Gastrocnemius medialis (tissue), 4 donors: ENCODE data around the gene MRGPRE. TPM values are rescaled to one million over a fixed set of nuclear protein-coding genes. Genes with fewer than 3 reads are reported as not detected.

ENCODE experiments used
- ATAC-seq, 2 donors: fragments of 150-250 bp; one replicate each; pipeline ENCODE4 v1.9.1; 2016
- DNase-seq, 2 donors: peaks; one replicate each; pipeline ENCODE4 v3.0.0-alpha.2; 2019
- H3K27ac ChIP-seq, 4 donors: fragments of 200-600 bp; sonication (generic); 1 replicate in 1 of 4; 2 replicates in 3 of 4; pipeline ENCODE4 v1.5.1; 2016 to 2018; ENCODE audit warnings: mild to moderate bottlenecking in 2 of 4, moderate library complexity in 1 of 4
- H3K27me3 ChIP-seq, 3 donors: fragments of 200-600 bp; sonication (generic) in 2 of 3; 1 replicate in 1 of 3; 2 replicates in 2 of 3; pipeline versions ENCODE4 v1.5.1 to v1.6.0; 2016 to 2019; ENCODE audit warnings: mild to moderate bottlenecking in 1 of 3, moderate library complexity in 1 of 3
- H3K36me3 ChIP-seq, 2 donors: fragments of 200-600 bp; sonication (generic) in 1 of 2; one replicate each; pipeline ENCODE4 v1.5.1; 2017 to 2018
- H3K4me1 ChIP-seq, 2 donors: fragments of 200-600 bp; sonication (generic) in 1 of 2; one replicate each; pipeline ENCODE4 v1.5.1; 2016 to 2017; ENCODE audit warnings: mild to moderate bottlenecking in 2 of 2
- H3K4me3 ChIP-seq, 4 donors: fragments of 200-600 bp; sonication (generic) in 3 of 4; 1 replicate in 1 of 4; 2 replicates in 3 of 4; pipeline ENCODE4 v1.5.1; 2016 to 2019; ENCODE audit warnings: mild to moderate bottlenecking in 2 of 4
- H3K9me3 ChIP-seq, 3 donors: fragments of 200-600 bp; sonication (generic) in 2 of 3; 1 replicate in 1 of 3; 2 replicates in 2 of 3; pipeline ENCODE4 v1.5.1; 2016 to 2019
- POLR2A ChIP-seq, 2 donors: fragments of 450-650 bp; IDR thresholded peaks; one replicate each; pipeline ENCODE4 v1.6.1; 2017; ENCODE audit warnings: antibody characterized with exemption in 2 of 2, mild to moderate bottlenecking in 2 of 2, moderate library complexity in 2 of 2
- in situ Hi-C, 4 donors: fragments of 200-750 bp; cut with MboI; loops; one replicate each; pipeline versions ENCODE4 v1.15.0 to v1.8.0; 2017; ENCODE audit warnings: low sequenced_read_pairs in 4 of 4
- intact Hi-C: fragments of 100-400 bp; cut with DNase I; formaldehyde crosslinking; loops from one replicate; pipeline ENCODE4 v1.15.1; 2023; ENCODE audit warnings: low total_unique reads
- total RNA-seq, 4 donors: library from RNA; depleted of rRNA; stranded (reverse); fragments of >200 nt; gene quantifications; one replicate each; pipeline versions ENCODE4 v1.1.0 to v1.2.3, GENCODE V29; 2016
- TF ChIP-seq, protein P1 (sequence below), 5 experiments: fragments of 450-650 bp in 3 of 5; fragments of 200-600 bp in 2 of 5; sonication (generic) in 2 of 5; IDR thresholded peaks in 4 of 5; conservative IDR thresholded peaks in 1 of 5; 1 replicate in 4 of 5; 2 replicates in 1 of 5; pipeline ENCODE4 v1.5.1; 2016 to 2019; ENCODE audit warnings: antibody characterized with exemption in 5 of 5, mild to moderate bottlenecking in 3 of 5, moderate library complexity in 3 of 5

The MRGPRE gene
- total RNA-seq, 4 donors from 2014 or later, result not detected

DNA sequence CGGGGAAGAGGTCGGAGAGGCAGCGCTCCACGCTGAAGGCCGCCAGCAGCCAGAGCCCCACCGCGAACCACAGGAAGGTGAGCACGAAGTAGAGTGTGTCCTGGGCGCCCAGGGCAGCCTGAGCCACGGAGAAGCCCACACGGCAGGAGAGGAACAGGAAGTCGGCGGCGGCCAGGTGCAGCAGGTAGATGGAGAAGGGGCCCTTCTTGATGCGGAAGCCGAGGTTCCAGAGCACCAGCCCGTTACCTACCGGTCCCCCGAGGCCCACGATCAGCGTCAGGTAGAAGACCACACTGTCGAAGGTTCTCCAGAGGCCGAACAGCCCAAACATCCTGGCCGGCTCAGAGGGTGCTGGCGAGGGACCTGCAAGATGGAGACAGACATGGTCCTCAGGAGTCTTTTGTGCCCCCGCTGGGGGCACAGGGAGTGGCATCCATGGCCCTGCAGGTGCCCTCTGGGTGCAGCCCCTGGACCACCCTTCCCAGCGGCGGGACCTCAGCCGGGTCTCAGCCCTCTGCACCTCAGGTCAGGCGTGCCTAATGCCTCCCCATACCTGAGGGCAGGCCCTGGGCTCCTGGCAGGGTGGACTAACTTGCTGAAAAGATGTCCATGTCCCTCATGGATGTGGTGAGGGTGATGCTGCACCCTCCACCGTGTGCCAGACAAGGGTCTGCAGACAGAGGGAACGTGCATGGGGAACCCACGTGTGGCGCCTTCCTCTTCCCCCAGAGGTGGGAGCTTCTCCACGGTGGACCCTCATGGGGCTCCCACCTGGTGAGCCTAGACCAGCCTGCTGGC lies 13.5 kb downstream of the MRGPRE start, which contains the start of gene MRGPRG:
Gene MRGPRG, minus strand, starts transcription at position 331 of the 798 bp plus-strand sequence. Its CDS starts 0 bp downstream, at position 331.
- Histone ChIP-seq H3K4me3 (no peak within 1 kb of the TSS), H3K9me3 (no peaks in the 10 kb centered on the region), H3K27ac (no peak within 1 kb of the TSS), H3K4me1 (no peaks in the 10 kb centered on the region), H3K27me3 (peaks cover 16 to 48% (median 20%) of the 10 kb centered on the region in 3 donors), H3K36me3 (no peaks in the 10 kb centered on the region)
- in situ Hi-C loops, result loop anchor here in 2 of 4 donors (10.0 kb wide), 1 partner anchor 104 kb away; no protein-coding TSS in a partner anchor
- intact Hi-C loops, result loop anchor here (5.0 kb wide), 1 partner anchor 181 kb away; no protein-coding TSS in a partner anchor
- DNase-seq, result peak in 1 of 2 donors; percentile 6
- no peak for ATAC-seq
- TF ChIP-seq POLR2A (IDR thresholded peaks at IDR 0.05), result no peak
- TF ChIP-seq, protein P1, sequence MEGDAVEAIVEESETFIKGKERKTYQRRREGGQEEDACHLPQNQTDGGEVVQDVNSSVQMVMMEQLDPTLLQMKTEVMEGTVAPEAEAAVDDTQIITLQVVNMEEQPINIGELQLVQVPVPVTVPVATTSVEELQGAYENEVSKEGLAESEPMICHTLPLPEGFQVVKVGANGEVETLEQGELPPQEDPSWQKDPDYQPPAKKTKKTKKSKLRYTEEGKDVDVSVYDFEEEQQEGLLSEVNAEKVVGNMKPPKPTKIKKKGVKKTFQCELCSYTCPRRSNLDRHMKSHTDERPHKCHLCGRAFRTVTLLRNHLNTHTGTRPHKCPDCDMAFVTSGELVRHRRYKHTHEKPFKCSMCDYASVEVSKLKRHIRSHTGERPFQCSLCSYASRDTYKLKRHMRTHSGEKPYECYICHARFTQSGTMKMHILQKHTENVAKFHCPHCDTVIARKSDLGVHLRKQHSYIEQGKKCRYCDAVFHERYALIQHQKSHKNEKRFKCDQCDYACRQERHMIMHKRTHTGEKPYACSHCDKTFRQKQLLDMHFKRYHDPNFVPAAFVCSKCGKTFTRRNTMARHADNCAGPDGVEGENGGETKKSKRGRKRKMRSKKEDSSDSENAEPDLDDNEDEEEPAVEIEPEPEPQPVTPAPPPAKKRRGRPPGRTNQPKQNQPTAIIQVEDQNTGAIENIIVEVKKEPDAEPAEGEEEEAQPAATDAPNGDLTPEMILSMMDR (IDR thresholded peaks at IDR 0.05 in 4 of 5, conservative IDR thresholded peaks at IDR 0.05 in 1 of 5), result no peak

DNA sequence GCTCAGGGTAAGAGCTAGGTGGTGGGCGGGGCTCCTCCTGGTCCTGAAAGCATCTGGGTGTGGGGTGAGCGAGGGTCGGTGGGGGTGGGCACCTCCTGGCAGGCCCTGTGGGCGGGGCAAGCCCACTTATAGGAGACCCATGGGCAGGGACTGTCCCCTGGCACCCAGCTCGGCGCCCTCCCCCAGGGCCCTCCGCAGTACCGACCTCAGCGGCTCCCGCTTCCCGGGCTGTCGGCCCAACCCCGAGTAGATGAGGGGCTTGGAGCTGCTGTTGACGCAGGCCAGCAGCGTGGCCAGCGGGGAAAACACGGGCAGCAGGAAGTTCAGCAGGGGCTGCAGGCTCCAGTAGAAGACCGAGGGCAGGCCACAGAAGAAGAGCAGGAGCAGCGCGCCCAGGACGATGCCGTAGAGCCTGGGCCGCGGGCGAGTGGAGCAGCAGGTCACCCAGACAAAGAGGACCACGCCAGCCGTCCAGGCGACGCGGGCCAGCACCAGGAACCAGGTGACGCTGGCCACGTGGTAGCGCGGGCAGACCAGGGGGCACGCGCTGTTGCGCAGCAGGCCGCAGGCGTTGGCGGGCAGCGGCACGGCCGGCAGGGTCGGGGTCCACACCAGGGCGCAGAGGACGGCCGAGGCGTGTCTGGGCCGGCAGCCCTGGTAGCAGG lies 14.3 kb downstream of the MRGPRE start:
- intact Hi-C loops, result loop anchor here (1.0 to 5.0 kb wide), 3 partner anchors 47 to 181 kb away; no protein-coding TSS in a partner anchor

DNA sequence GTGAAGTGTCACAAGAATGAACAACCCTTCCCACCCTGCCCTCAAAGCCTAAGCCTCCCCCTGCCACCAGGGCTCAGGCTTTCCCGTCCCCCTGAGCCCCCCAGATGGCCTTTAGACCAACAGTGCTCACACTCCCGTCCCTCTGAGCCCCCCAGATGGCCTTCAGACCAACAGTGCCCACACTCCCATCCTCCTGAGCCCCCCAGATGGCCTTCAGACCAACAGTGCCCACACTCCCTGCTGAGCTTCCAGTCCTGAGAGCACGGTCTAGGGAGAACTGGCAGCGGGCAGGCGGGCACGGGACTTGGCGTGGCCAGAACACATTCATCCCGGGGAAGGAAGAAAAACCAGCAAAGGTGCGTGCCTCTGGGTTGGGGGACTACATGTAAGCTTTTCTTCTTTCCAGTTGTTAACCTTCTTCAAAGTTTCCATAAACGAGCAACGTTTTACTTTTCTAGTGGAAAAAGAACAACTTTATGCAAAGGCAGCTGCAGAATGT lies 16.1 kb downstream of the MRGPRE start:
- in situ Hi-C loops, result loop anchor here in 2 of 4 donors (10.0 kb wide), 1 partner anchor 101 kb away; no protein-coding TSS in a partner anchor
- no peak for ATAC-seq
- DNase-seq, result peak in 1 of 2 donors; percentile 5

More for the DNA sequence above, 14.3 kb downstream of the MRGPRE start:
- Histone ChIP-seq H3K9me3 (no peaks in the 10 kb centered on the region), H3K36me3 (no peaks in the 10 kb centered on the region), H3K4me1 (no peaks in the 10 kb centered on the region), H3K27ac (no peak overlapping the region), H3K4me3 (no peak overlapping the region), H3K27me3 (peaks cover 13 to 41% (median 14%) of the 10 kb centered on the region in 3 donors)
- TF ChIP-seq, protein P1 (IDR thresholded peaks at IDR 0.05 in 4 of 5, conservative IDR thresholded peaks at IDR 0.05 in 1 of 5), result no peak
- no peak for TF ChIP-seq POLR2A (IDR thresholded peaks at IDR 0.05)
- peak in 1 of 2 donors; percentile 7 for DNase-seq
- ATAC-seq, result no peak
- in situ Hi-C loops, result loop anchor here in 2 of 4 donors (10.0 kb wide), 1 partner anchor 103 kb away; no protein-coding TSS in a partner anchor

More for the DNA sequence above, 16.1 kb downstream of the MRGPRE start:
- H3K36me3 ChIP-seq, result no peaks in the 10 kb centered on the region
- no peak overlapping the region for H3K27ac ChIP-seq
- H3K27me3 ChIP-seq, result peaks cover 8 to 28% (median 14%) of the 10 kb centered on the region in 3 donors
- H3K9me3 ChIP-seq, result peaks cover 0 to under 1% (median 0%) of the 10 kb centered on the region in 3 donors
- H3K4me3 ChIP-seq, result no peak overlapping the region
- no peak for TF ChIP-seq POLR2A (IDR thresholded peaks at IDR 0.05)
- TF ChIP-seq, protein P1 (IDR thresholded peaks at IDR 0.05 in 4 of 5, conservative IDR thresholded peaks at IDR 0.05 in 1 of 5), result no peak
- intact Hi-C loops, result loop anchor here (2.0 to 5.0 kb wide), 2 partner anchors 45 to 179 kb away; no protein-coding TSS in a partner anchor
- no peaks in the 10 kb centered on the region for H3K4me1 ChIP-seq
